ENCODE results near the gene MYLK.

Gene MYLK

DNA sequence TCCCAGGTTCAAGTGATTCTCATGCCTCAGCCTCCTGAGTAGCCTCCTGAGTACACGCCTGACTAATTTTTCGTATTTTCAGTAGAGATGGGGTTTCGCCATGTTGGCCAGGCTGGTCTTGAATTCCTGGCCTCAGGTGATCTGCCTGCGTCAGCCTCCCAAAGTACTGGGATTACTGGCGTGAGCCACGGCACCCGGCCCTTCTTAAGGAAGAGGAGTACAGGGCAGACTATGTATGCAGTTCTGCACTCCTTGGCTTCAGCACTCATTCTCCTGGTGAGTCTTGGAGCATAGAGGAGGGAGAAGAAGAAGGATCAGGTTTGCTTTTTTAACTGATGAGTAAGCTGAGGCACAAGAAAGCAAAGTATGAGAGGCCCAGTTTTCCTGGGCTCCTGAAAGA lies 199.5 kb downstream of the MYLK start:
- peaks cover 9% of the 10 kb centered on the region for H3K4me1 ChIP-seq (ENCODE audit: insufficient read depth, poor library complexity, severe bottlenecking)
- TF ChIP-seq, protein P1, sequence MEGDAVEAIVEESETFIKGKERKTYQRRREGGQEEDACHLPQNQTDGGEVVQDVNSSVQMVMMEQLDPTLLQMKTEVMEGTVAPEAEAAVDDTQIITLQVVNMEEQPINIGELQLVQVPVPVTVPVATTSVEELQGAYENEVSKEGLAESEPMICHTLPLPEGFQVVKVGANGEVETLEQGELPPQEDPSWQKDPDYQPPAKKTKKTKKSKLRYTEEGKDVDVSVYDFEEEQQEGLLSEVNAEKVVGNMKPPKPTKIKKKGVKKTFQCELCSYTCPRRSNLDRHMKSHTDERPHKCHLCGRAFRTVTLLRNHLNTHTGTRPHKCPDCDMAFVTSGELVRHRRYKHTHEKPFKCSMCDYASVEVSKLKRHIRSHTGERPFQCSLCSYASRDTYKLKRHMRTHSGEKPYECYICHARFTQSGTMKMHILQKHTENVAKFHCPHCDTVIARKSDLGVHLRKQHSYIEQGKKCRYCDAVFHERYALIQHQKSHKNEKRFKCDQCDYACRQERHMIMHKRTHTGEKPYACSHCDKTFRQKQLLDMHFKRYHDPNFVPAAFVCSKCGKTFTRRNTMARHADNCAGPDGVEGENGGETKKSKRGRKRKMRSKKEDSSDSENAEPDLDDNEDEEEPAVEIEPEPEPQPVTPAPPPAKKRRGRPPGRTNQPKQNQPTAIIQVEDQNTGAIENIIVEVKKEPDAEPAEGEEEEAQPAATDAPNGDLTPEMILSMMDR (IDR thresholded peaks at IDR 0.05; ENCODE audit: poor library complexity, severe bottlenecking): no peak
- H3K36me3 ChIP-seq (ENCODE audit: low read depth): no peaks in the 10 kb centered on the region
- no peaks in the 10 kb centered on the region for H3K27me3 ChIP-seq (ENCODE audit: insufficient read depth, poor library complexity, severe bottlenecking)
- DNase-seq (ENCODE audit: low spot score): no peak
- ATAC-seq (ENCODE audit: low read depth): no peak
- H3K4me3 ChIP-seq (ENCODE audit: severe bottlenecking): no peak overlapping the region
- no peak overlapping the region for H3K27ac ChIP-seq (ENCODE audit: poor library complexity, severe bottlenecking)
- H3K9me3 ChIP-seq (ENCODE audit: severe bottlenecking): no peaks in the 10 kb centered on the region

DNA sequence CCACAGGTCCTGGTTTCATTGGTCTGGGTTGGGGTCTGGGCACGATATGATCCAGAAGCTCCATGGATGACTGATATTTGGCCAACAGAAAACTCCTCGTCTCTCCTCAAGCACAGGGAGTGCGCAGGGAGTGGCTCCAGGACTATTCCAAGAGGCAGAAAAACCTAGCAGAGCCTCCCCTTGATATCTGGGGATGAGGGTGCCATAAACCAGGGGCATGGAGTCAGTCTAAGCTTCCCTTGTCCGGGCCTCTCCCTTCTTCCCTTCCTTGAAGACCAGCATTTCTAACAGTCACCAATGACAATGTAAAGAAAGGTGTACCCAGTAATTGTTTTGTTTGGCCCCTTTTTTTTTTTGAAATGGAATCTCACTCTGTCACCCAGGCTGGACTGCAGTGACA lies 199.9 kb downstream of the MYLK start:
- Histone ChIP-seq H3K4me1 (ENCODE audit: insufficient read depth, poor library complexity, severe bottlenecking) (peaks cover 9% of the 10 kb centered on the region), H3K4me3 (ENCODE audit: severe bottlenecking) (no peak overlapping the region), H3K36me3 (ENCODE audit: low read depth) (no peaks in the 10 kb centered on the region), H3K9me3 (ENCODE audit: severe bottlenecking) (no peaks in the 10 kb centered on the region), H3K27ac (ENCODE audit: poor library complexity, severe bottlenecking) (no peak overlapping the region), H3K27me3 (ENCODE audit: insufficient read depth, poor library complexity, severe bottlenecking) (no peaks in the 10 kb centered on the region)
- DNase-seq (ENCODE audit: low spot score) (no peak), ATAC-seq (ENCODE audit: low read depth) (no peak)
- TF ChIP-seq, protein P1 (IDR thresholded peaks at IDR 0.05; ENCODE audit: poor library complexity, severe bottlenecking): no peak

DNA sequence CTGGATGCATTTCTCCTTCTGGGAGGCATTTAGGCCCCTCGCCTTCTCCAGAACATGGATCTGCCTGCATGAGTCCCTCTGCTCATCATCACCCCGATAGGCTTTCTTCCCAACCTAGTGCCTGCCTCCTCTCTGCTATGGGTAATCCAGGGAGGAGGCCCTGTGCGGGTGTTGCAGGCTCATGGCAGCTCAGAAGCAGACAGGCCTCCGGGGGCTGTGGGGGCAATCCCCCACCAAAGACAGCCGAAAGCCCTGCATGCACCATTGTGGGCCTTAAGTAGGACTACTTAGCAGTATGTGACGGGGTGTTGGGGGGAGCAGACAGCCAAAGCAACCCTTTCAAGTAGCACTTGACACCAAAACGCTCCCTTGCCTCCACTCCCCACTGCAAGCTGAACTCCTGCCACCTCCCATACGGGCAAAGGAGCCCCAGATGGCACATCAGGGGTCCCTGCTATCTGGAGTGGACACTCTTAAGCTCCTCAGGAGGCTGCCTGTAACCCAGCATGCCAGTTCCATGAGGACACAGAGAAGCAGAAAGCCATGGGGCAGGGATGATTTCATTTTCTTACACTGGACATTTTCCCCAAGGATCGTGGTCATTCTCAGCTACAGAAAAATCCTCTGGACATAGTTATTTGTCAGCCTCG lies 200.5 kb downstream of the MYLK start:
- H3K27ac ChIP-seq (ENCODE audit: poor library complexity, severe bottlenecking): no peak overlapping the region
- ATAC-seq (ENCODE audit: low read depth): no peak
- TF ChIP-seq, protein P1 (IDR thresholded peaks at IDR 0.05; ENCODE audit: poor library complexity, severe bottlenecking): no peak
- no peak overlapping the region for H3K4me3 ChIP-seq (ENCODE audit: severe bottlenecking)
- H3K27me3 ChIP-seq (ENCODE audit: insufficient read depth, poor library complexity, severe bottlenecking): no peaks in the 10 kb centered on the region
- peaks cover 7% of the 10 kb centered on the region for H3K4me1 ChIP-seq (ENCODE audit: insufficient read depth, poor library complexity, severe bottlenecking)
- no peak for DNase-seq (ENCODE audit: low spot score)
- H3K36me3 ChIP-seq (ENCODE audit: low read depth): no peaks in the 10 kb centered on the region
- H3K9me3 ChIP-seq (ENCODE audit: severe bottlenecking): no peaks in the 10 kb centered on the region

DNA sequence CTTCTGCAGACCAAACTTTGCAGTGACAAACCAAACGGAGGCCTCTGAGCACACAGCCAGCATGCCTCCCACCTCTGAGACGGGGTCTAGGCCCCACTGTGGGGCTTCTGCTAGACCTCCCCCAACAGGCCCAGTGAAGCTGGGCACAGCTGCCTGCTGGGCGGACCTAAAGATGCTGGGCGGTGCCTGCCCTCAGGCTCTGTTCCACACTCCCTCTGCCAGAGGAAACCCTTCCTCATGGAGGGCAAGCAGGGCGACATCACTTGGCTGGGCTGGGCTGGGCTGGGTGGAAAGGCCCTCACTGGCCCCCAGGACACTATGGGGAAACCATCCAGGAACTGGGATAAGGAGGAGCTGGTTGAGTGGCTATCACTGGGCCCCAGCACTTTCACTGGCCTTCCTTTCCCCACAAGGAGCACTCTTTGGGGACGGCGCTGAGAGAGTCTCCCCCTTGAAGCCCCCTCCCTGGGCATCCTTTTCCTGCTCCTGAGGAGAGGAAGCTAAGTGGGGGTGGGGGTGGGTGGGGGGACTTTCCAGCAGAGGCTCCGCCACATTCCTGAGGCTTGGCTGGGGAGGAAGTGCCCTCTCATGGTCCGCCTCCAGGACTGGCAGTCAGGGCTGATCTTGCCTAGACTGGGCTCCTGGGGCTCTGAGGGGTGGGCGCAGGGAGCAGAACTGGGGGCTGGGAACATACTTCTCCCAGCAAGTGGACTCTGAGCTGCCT lies 201.2 kb downstream of the MYLK start:
- Histone ChIP-seq H3K27ac (ENCODE audit: poor library complexity, severe bottlenecking) (no peak overlapping the region), H3K36me3 (ENCODE audit: low read depth) (no peaks in the 10 kb centered on the region), H3K4me3 (ENCODE audit: severe bottlenecking) (no peak overlapping the region), H3K9me3 (ENCODE audit: severe bottlenecking) (no peaks in the 10 kb centered on the region), H3K4me1 (ENCODE audit: insufficient read depth, poor library complexity, severe bottlenecking) (peaks cover 5% of the 10 kb centered on the region), H3K27me3 (ENCODE audit: insufficient read depth, poor library complexity, severe bottlenecking) (no peaks in the 10 kb centered on the region)
- ATAC-seq (ENCODE audit: low read depth): no peak
- TF ChIP-seq, protein P1 (IDR thresholded peaks at IDR 0.05; ENCODE audit: poor library complexity, severe bottlenecking): no peak
- DNase-seq (ENCODE audit: low spot score): no peak

DNA sequence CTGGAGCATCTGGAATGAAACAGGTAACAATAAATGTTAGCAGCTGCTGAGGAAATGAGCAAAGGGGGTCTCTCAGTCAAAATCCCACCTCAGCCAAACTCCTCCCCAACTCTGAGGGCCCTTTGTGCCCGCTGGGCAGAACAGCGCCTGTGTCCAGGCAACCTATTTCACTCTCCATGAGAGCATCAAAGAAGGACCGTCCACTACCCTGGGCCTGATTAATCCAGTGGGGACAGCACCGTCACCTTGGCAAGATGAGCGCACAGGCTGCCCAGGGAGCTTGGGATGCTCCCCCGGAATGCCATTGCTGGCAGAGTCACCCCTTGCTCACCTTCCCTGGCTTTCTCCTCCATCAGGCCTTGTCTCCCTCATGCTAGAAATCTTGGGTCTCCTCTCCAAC lies 201.8 kb downstream of the MYLK start:
- Histone ChIP-seq H3K27ac (ENCODE audit: poor library complexity, severe bottlenecking) (no peak overlapping the region), H3K4me3 (ENCODE audit: severe bottlenecking) (no peak overlapping the region), H3K4me1 (ENCODE audit: insufficient read depth, poor library complexity, severe bottlenecking) (peaks cover 5% of the 10 kb centered on the region), H3K9me3 (ENCODE audit: severe bottlenecking) (no peaks in the 10 kb centered on the region), H3K36me3 (ENCODE audit: low read depth) (no peaks in the 10 kb centered on the region), H3K27me3 (ENCODE audit: insufficient read depth, poor library complexity, severe bottlenecking) (no peaks in the 10 kb centered on the region)
- TF ChIP-seq, protein P1 (IDR thresholded peaks at IDR 0.05; ENCODE audit: poor library complexity, severe bottlenecking): no peak
- DNase-seq (ENCODE audit: low spot score): no peak
- ATAC-seq (ENCODE audit: low read depth): no peak

All from RWPE2 (cell line).